HepG2 (cell line): ENCODE measurements around the gene UGGT1. TPM values are rescaled to one million over a fixed set of nuclear protein-coding genes. Genes with fewer than 3 reads are reported as not detected.
A peak's percentile ranks its signal among the peaks of the same experiment; 100 is the strongest.

ENCODE experiments used
- ARID2 ChIP-seq: sonication (generic); formaldehyde crosslinking; IDR thresholded peaks from 2 replicates; pipeline ENCODE4 v1.8.1; 2022; ENCODE audit warnings: mild to moderate bottlenecking, missing genetic modification reagents, borderline replicate concordance
- ARID5B ChIP-seq: IDR thresholded peaks from 2 replicates; pipeline ENCODE4 v1.4.0; 2020; ENCODE audit warnings: mild to moderate bottlenecking, missing genetic modification reagents
- EP300 ChIP-seq, 3 experiments: sonication (generic) in 1 of 3; formaldehyde crosslinking in 1 of 3; IDR thresholded peaks; 2 replicates each; pipeline versions ENCODE4 v1.5.1 to v1.6.1; 2011 to 2020; ENCODE audit warnings: low read depth in 2 of 3, low read length in 2 of 3, borderline replicate concordance in 1 of 3, improper control_type of control experiment in 1 of 3, mild to moderate bottlenecking in 1 of 3, missing genetic modification reagents in 1 of 3, moderate library complexity in 1 of 3
- FOXA3 ChIP-seq: IDR thresholded peaks from 2 replicates; pipeline ENCODE4 v1.6.1; 2016; ENCODE audit warnings: missing genetic modification reagents, missing compliant biosample characterization
- GMEB1 ChIP-seq: sonication (generic); formaldehyde crosslinking; IDR thresholded peaks from 2 replicates; pipeline ENCODE4 v1.5.1; 2020; ENCODE audit warnings: missing genetic modification reagents, mild to moderate bottlenecking, borderline replicate concordance
- JDP2 ChIP-seq: sonication (generic); formaldehyde crosslinking; IDR thresholded peaks from 2 replicates; pipeline ENCODE4 v1.8.1; 2022; ENCODE audit warnings: missing genetic modification reagents, borderline replicate concordance
- MAFF ChIP-seq: IDR thresholded peaks from 2 replicates; pipeline ENCODE4 v1.6.1; 2011; ENCODE audit warnings: low read depth, low read length, improper control_type of control experiment
- NFE2 ChIP-seq: sonication (generic); formaldehyde crosslinking; IDR thresholded peaks from 2 replicates; pipeline ENCODE4 v1.4.0; 2020; ENCODE audit warnings: missing genetic modification reagents
- NFE2L2 ChIP-seq: fragments of 150-350 bp; IDR thresholded peaks from 2 replicates; pipeline ENCODE4 v1.6.1; 2014; ENCODE audit warnings: low read length
- PBX2 ChIP-seq: IDR thresholded peaks from 2 replicates; pipeline ENCODE4 v1.6.1; 2016; ENCODE audit warnings: control low read depth
- SIX1 ChIP-seq: sonication (generic); formaldehyde crosslinking; IDR thresholded peaks from 2 replicates; pipeline ENCODE4 v1.4.0; 2020; ENCODE audit warnings: missing genetic modification reagents, borderline replicate concordance
- TFDP2 ChIP-seq: sonication (generic); formaldehyde crosslinking; IDR thresholded peaks from 2 replicates; pipeline ENCODE4 v1.4.0; 2020; ENCODE audit warnings: missing genetic modification reagents
- ZGPAT ChIP-seq: IDR thresholded peaks from 2 replicates; pipeline ENCODE4 v1.6.1; 2016; ENCODE audit warnings: mild to moderate bottlenecking
- ZNF234 ChIP-seq: sonication (generic); formaldehyde crosslinking; conservative IDR thresholded peaks from 2 replicates; pipeline ENCODE4 v1.5.1; 2020; ENCODE audit warnings: mild to moderate bottlenecking, missing genetic modification reagents
- ZNF510 ChIP-seq: sonication (generic); formaldehyde crosslinking; IDR thresholded peaks from 2 replicates; pipeline ENCODE4 v1.4.0; 2020; ENCODE audit warnings: low read depth, mild to moderate bottlenecking, missing genetic modification reagents
- ZNF563 ChIP-seq: sonication (generic); formaldehyde crosslinking; IDR thresholded peaks from 2 replicates; pipeline ENCODE4 v1.8.0; 2022; ENCODE audit warnings: mild to moderate bottlenecking, moderate library complexity, missing genetic modification reagents
- ZSCAN9 ChIP-seq: IDR thresholded peaks from 2 replicates; pipeline ENCODE4 v1.6.1; 2016; ENCODE audit warnings: borderline replicate concordance
- polyA plus RNA-seq, 8 experiments: library from polyadenylated mRNA; depleted of rRNA in 3 of 8; stranded (reverse) in 7 of 8; unstranded in 1 of 8; fragments of >200 nt; fragmentation: Illumina TruSeq in 4 of 8; extraction: Trizol in 4 of 8; gene quantifications; 2 replicates each; pipeline versions ENCODE4 v1.2.1 to v1.2.3, GENCODE V29; 2011 to 2016; ENCODE audit warnings: low read depth in 4 of 8, missing spikeins in 1 of 8, mixed read lengths in 1 of 8; ENCODE audit not compliant: insufficient read depth in 1 of 8
- total RNA-seq, 5 experiments: library from RNA; depleted of rRNA; stranded (reverse); fragments of >200 nt; fragmentation: Illumina TruSeq; extraction: Trizol; gene quantifications; 2 replicates each; pipeline ENCODE4 v1.2.3, GENCODE V29; 2016; ENCODE audit warnings: low read depth in 1 of 5
- TF ChIP-seq, protein P1 (sequence below): fragments of 450-650 bp; IDR thresholded peaks from 2 replicates; pipeline ENCODE4 v1.6.1; 2016

Gene UGGT1
- total and polyA plus RNA-seq, 2 of the 13 experiments (the other 11 are each of a cell fraction or from before 2014, with no cell fraction given) = 35.8 to 83.2 TPM

DNA sequence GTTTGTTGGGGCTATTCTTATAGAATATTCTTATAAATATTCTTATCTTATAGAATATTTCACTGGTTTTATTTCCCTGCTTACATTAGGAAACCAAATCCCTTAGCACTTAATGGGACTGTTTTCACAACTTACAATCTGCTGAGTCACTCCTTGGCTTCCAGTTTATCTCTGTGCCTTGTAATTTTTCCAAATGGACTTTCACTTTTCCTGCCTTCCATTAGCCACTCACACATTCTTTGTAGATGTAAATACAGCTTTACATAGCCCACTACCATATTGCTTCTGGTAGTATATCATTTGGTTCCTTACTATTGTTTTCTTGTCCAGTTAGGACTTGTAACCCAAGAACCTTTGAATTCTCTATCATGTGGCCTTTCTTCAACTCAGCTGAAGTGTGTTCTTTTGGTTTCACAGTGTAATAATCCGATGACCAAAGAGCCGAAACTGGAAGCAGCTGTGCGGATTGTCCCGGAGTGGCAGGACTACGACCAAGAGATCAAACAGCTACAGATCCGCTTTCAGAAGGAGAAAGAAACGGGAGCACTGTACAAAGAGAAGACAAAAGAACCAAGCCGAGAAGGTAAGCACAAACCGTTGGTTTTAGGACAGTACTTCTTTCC, 96.1 kb downstream of the UGGT1 start (continued):
- TF ChIP-seq, protein P1, sequence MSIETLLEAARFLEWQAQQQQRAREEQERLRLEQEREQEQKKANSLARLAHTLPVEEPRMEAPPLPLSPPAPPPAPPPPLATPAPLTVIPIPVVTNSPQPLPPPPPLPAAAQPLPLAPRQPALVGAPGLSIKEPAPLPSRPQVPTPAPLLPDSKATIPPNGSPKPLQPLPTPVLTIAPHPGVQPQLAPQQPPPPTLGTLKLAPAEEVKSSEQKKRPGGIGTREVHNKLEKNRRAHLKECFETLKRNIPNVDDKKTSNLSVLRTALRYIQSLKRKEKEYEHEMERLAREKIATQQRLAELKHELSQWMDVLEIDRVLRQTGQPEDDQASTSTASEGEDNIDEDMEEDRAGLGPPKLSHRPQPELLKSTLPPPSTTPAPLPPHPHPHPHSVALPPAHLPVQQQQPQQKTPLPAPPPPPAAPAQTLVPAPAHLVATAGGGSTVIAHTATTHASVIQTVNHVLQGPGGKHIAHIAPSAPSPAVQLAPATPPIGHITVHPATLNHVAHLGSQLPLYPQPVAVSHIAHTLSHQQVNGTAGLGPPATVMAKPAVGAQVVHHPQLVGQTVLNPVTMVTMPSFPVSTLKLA = no peak
- no peak for TF ChIP-seq ZNF563
- TF ChIP-seq GMEB1 (CRISPR knock-in tag) = no peak
- 0 out of 4 replicates have a peak, but pooled peaks of 1 of the 2 experiments have one; percentile 27 for TF ChIP-seq EP300 (IDR thresholded peaks at IDR 0.05; ENCODE audit: low read depth in 2 of 2, low read length in 2 of 2)
- TF ChIP-seq EP300 (CRISPR knock-in tag; IDR thresholded peaks at IDR 0.05; ENCODE audit: borderline replicate concordance) = no peak
- TF ChIP-seq FOXA3 = 0 out of 2 replicates have a peak, but pooled peaks have one; percentile 10
- no peak for TF ChIP-seq PBX2 (CRISPR knock-in tag)
- no peak for TF ChIP-seq SIX1 (CRISPR knock-in tag)
- TF ChIP-seq ZNF510 (CRISPR knock-in tag) = no peak
- no peak for TF ChIP-seq TFDP2 (CRISPR knock-in tag)
- TF ChIP-seq JDP2 (CRISPR knock-in tag) = no peak
- peak; percentile 17; the same call in 1 of the 2 replicates for TF ChIP-seq ARID5B
- TF ChIP-seq NFE2 = peak; percentile 91; the same call in 1 of the 2 replicates
- TF ChIP-seq ZNF234 (CRISPR knock-in tag) = no peak
- TF ChIP-seq MAFF = peak; percentile 72
- peak; percentile 98 for TF ChIP-seq NFE2L2
- TF ChIP-seq ZGPAT (CRISPR knock-in tag) = no peak
- no peak for TF ChIP-seq ZSCAN9 (CRISPR knock-in tag)
- no peak for TF ChIP-seq ARID2
